HL-60 (cell line): ENCODE results near the gene NTNG2.

Experiments used
- DNase-seq, 2 experiments: peaks; one replicate each; pipeline ENCODE4 v3.0.0-alpha.2; 2010 to 2020; ENCODE audit warnings: low read depth in 1 of 2, low spot score in 1 of 2
- H3K27ac ChIP-seq: fragments of 250-450 bp; sonication (Bioruptor Pico); replicated peaks from 2 replicates; pipeline ENCODE4 v1.5.1; 2020; ENCODE audit warnings: mild to moderate bottlenecking, moderate library complexity
- H3K27me3 ChIP-seq: fragments of 250-450 bp; sonication (Bioruptor Pico); 2 replicates; pipeline ENCODE4 v1.5.1; 2021; ENCODE audit warnings: mild to moderate bottlenecking, moderate library complexity; ENCODE audit not compliant: insufficient read depth, poor library complexity, severe bottlenecking
- H3K4me3 ChIP-seq: replicated peaks from 2 replicates; pipeline ENCODE4 v1.5.1; 2011; ENCODE audit warnings: mild to moderate bottlenecking, control low read depth, low read length; ENCODE audit not compliant: insufficient read depth
- GABPA ChIP-seq: IDR thresholded peaks from 2 replicates; pipeline ENCODE4 v1.6.1; 2012; ENCODE audit warnings: low read depth
- POLR2AphosphoS5 ChIP-seq: IDR thresholded peaks from 2 replicates; pipeline ENCODE4 v1.6.1; 2012; ENCODE audit warnings: low read depth
- SPI1 ChIP-seq: IDR thresholded peaks from 2 replicates; pipeline ENCODE4 v1.6.1; 2012; ENCODE audit warnings: low read depth, mild to moderate bottlenecking, borderline replicate concordance
- TF ChIP-seq, protein P1 (sequence below): IDR thresholded peaks from one replicate; pipeline ENCODE4 v1.5.1; 2011; ENCODE audit warnings: low read length, control low read depth, inconsistent platforms; ENCODE audit not compliant: insufficient read depth
- TF ChIP-seq, protein P2 (sequence below): IDR thresholded peaks from 2 replicates; pipeline ENCODE4 v1.6.1; 2012; ENCODE audit warnings: low read depth; ENCODE audit not compliant: insufficient replicate concordance

Gene NTNG2

DNA sequence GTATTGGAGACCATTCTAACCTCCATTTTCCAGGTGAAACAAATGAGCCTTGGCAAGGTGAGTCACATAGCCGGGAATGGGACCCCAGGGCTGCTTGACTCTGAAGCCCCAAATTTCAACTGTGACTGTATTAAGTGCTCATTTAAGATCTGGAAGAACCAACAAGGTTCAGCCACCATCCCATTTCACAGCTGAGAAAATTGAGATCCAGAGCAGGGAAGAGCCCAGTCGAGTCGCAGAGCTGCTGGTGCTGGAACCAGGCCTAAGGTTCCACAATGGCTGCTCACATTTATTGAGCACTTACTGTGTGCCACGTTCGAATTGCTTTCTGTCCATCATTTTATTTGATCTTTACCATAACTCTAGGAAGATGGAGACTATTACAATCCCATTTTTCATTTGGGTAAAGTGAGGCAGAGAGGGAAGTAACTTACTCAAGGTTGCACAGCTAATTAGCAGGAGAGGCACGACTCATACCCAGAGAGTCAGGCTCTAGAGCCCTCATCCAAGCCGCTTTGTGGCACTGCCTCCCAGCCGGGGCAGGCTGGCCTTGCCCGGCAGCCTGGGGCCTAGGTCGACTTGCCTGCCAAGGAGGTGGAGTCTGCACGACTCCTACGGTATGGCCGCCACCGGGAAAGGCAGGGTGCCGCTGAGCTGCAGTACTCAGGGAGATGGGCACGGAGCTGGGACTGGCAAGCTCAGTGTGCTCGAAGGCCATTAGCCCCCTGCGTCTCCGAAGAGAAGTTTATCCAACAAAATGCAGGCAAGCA is 4.3 kb upstream of the NTNG2 start:
- no peak overlapping the region for H3K27ac ChIP-seq
- no peak for DNase-seq
- H3K4me3 ChIP-seq: no peak overlapping the region
- TF ChIP-seq POLR2AphosphoS5: no peak
- TF ChIP-seq, protein P1, sequence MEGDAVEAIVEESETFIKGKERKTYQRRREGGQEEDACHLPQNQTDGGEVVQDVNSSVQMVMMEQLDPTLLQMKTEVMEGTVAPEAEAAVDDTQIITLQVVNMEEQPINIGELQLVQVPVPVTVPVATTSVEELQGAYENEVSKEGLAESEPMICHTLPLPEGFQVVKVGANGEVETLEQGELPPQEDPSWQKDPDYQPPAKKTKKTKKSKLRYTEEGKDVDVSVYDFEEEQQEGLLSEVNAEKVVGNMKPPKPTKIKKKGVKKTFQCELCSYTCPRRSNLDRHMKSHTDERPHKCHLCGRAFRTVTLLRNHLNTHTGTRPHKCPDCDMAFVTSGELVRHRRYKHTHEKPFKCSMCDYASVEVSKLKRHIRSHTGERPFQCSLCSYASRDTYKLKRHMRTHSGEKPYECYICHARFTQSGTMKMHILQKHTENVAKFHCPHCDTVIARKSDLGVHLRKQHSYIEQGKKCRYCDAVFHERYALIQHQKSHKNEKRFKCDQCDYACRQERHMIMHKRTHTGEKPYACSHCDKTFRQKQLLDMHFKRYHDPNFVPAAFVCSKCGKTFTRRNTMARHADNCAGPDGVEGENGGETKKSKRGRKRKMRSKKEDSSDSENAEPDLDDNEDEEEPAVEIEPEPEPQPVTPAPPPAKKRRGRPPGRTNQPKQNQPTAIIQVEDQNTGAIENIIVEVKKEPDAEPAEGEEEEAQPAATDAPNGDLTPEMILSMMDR: no peak
- TF ChIP-seq, protein P2, sequence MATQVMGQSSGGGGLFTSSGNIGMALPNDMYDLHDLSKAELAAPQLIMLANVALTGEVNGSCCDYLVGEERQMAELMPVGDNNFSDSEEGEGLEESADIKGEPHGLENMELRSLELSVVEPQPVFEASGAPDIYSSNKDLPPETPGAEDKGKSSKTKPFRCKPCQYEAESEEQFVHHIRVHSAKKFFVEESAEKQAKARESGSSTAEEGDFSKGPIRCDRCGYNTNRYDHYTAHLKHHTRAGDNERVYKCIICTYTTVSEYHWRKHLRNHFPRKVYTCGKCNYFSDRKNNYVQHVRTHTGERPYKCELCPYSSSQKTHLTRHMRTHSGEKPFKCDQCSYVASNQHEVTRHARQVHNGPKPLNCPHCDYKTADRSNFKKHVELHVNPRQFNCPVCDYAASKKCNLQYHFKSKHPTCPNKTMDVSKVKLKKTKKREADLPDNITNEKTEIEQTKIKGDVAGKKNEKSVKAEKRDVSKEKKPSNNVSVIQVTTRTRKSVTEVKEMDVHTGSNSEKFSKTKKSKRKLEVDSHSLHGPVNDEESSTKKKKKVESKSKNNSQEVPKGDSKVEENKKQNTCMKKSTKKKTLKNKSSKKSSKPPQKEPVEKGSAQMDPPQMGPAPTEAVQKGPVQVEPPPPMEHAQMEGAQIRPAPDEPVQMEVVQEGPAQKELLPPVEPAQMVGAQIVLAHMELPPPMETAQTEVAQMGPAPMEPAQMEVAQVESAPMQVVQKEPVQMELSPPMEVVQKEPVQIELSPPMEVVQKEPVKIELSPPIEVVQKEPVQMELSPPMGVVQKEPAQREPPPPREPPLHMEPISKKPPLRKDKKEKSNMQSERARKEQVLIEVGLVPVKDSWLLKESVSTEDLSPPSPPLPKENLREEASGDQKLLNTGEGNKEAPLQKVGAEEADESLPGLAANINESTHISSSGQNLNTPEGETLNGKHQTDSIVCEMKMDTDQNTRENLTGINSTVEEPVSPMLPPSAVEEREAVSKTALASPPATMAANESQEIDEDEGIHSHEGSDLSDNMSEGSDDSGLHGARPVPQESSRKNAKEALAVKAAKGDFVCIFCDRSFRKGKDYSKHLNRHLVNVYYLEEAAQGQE: no peak
- no peak for TF ChIP-seq GABPA
- no peak for TF ChIP-seq SPI1
- no peaks in the 10 kb centered on the region for H3K27me3 ChIP-seq

DNA sequence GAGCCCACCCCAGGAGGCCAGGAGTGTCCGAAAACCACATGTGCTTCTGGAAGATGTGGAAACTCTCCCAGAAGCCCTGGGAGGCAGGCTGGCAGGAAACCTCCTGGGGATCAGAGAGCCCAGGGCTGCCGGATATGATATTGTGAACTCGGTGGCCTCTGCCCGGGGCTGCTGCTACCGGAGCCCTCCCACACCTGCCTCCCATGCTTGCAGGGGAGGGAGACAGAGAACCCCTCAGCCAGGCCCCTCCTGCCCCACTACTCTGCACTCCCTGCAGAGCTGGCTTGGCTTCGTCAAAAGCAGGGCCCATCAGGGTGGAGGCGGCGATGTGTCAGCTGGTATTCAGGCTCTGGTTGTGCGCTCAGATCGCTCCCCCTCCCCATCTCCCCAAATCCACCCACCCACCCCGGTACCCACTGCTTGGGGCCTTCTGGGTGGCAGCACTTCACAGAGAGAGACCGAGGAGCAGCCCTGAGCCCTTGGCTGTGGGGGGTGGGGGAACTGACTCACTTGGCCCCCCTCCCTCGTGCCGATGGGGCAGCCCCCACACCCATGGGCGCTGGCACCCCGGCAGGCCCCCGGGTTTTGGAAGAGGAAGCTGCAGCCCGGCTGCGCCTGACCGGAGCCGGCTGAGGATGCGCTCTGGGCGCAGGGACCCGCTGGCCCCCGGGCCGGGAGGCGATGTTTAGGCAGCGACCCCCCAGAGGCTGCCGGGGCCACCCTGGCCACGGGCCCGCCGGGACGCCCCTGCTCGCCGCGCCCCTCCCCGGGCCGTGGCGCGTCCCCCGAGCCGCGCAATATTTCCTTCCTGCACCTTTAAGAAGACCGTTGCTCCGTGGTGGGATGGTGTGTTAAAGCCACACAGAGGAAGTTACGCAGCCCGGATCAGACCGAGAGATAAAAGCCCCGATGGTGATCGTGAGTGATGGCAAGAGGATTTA is 786 bp upstream of the NTNG2 start:
- peak overlapping the region; percentile 75 for H3K4me3 ChIP-seq
- H3K27ac ChIP-seq: peak overlapping the region; percentile 65
- DNase-seq: peak; percentile 64 to 94
- TF ChIP-seq POLR2AphosphoS5: peak; percentile 54; the same call in 1 of the 2 replicates
- peak; percentile 36; the same call in 1 of the 2 replicates for TF ChIP-seq GABPA
- TF ChIP-seq, protein P2: no peak
- TF ChIP-seq, protein P1: no peak
- TF ChIP-seq SPI1: peak; percentile 61
- no peaks in the 10 kb centered on the region for H3K27me3 ChIP-seq

DNA sequence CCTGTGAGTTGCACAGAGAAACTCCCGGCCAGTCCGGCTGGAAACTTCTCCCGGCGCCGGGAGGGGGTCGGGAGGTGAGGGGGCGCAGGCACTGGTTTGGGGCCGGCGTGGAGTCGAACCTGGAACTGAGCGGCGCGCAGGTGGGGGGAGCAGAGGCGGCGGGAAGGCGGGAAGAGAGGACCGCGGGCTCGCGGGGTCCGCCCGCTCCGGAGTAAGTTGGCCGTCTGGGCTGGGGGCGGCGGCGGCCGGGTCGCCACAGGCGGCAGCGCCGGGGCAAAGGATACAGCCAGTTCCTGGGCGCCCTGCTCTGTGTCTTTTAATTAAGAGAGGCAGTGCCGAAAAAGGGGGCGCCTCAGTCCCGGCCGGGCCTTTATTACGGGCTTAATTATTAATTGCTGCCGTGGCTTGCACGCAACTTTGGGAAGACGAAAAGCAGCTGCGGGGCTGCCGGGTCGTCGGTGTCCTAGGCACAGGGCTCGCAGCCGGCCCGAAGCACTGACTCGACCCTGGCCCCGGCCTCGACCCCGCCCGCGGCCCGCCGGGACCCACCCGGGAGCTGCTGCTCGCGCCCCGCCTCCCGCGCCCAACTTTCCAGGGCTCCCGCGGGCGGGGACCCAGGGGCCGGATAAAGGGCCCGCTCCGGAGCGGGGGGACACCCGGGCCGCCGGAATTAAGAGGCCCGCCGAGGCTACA is 1.1 kb downstream of the NTNG2 start:
- TF ChIP-seq, protein P2: no peak
- TF ChIP-seq, protein P1: no peak
- TF ChIP-seq GABPA (no peak), SPI1 (no peak), POLR2AphosphoS5 (no peak)
- H3K27ac ChIP-seq: peak overlapping the region; percentile 79
- peak overlapping the region; percentile 75 for H3K4me3 ChIP-seq
- H3K27me3 ChIP-seq: no peaks in the 10 kb centered on the region
- DNase-seq: no peak
